Measurements from ENCODE around the gene SMIM13. TPM values are rescaled to one million over a fixed set of nuclear protein-coding genes. Genes with fewer than 3 reads are reported as not detected.
"Not testable (repeated sequence)": the region's sequence is repeated elsewhere in the genome, so short reads cannot be mapped to it uniquely, and the experiment has no call there.

The SMIM13 gene
- total RNA-seq, 4 donors from 2014 or later, result 5.7 to 33.8 (median 6.7) TPM

GRCh38 chr6:11083956-11084355 is 9.7 kb upstream of the SMIM13 start:
- Histone ChIP-seq H3K36me3 (no peaks in the 10 kb centered on the region), H3K4me3 (no peak overlapping the region), H3K27me3 (no peaks in the 10 kb centered on the region), H3K4me1 (no peaks in the 10 kb centered on the region), H3K9me3 (no peaks in the 10 kb centered on the region), H3K27ac (no peak overlapping the region)
- 93 to 96% methylated on average over 2 to 5 of the region's 5 CpGs for WGBS, 2 donors (ENCODE audit: low coverage in 1 of 2)
- intact Hi-C loops (cut with DNase I; ENCODE audit: low total_unique reads), result no loop called here
- no peak for DNase-seq
- TF ChIP-seq POLR2A (IDR thresholded peaks at IDR 0.05) (no peak), POLR2AphosphoS5 (IDR thresholded peaks at IDR 0.05) (no peak), EP300 (IDR thresholded peaks at IDR 0.05; ENCODE audit: low read depth) (no peak), CTCF (IDR thresholded peaks at IDR 0.05) (no peak)
- in situ Hi-C loops (cut with MboI; ENCODE audit: low pct_ligation_motif_present in 1 of 4, low pct_unique_long_range_greater_than_20kb in 1 of 4, low sequenced_read_pairs in 3 of 4), result no loop called here

GRCh38 chr6:11085758-11086435 is 7.7 kb upstream of the SMIM13 start:
- 61 to 62% methylated on average over 2 to 3 of the region's 3 CpGs for WGBS, 2 donors (ENCODE audit: low coverage in 1 of 2)

GRCh38 chr6:11087141-11087812 is 6.4 kb upstream of the SMIM13 start:
- in situ Hi-C loops (cut with MboI; ENCODE audit: low pct_ligation_motif_present in 1 of 4, low pct_unique_long_range_greater_than_20kb in 1 of 4, low sequenced_read_pairs in 3 of 4); H3K9me3 ChIP-seq; DNase-seq; H3K36me3 ChIP-seq; H3K4me1 ChIP-seq; H3K27me3 ChIP-seq; H3K27ac ChIP-seq; H3K4me3 ChIP-seq; intact Hi-C loops (cut with DNase I; ENCODE audit: low total_unique reads): not testable (repeated sequence)
- WGBS, 2 donors (ENCODE audit: low coverage in 1 of 2), result 86% methylated on average over 39 of the region's 47 CpGs; no CpG with 5 or more reads in 1 of the 2 donors

More at GRCh38 chr6:11085758-11086435, 7.7 kb upstream of the SMIM13 start:
- no peaks in the 10 kb centered on the region for H3K27me3 ChIP-seq
- DNase-seq, result no peak
- no peaks in the 10 kb centered on the region for H3K36me3 ChIP-seq
- no peak for TF ChIP-seq POLR2A (IDR thresholded peaks at IDR 0.05)
- TF ChIP-seq CTCF (IDR thresholded peaks at IDR 0.05), result no peak
- TF ChIP-seq POLR2AphosphoS5 (IDR thresholded peaks at IDR 0.05), result no peak
- no peak for TF ChIP-seq EP300 (IDR thresholded peaks at IDR 0.05; ENCODE audit: low read depth)
- no peaks in the 10 kb centered on the region for H3K4me1 ChIP-seq
- intact Hi-C loops (cut with DNase I; ENCODE audit: low total_unique reads) (no loop called here), in situ Hi-C loops (cut with MboI; ENCODE audit: low pct_ligation_motif_present in 1 of 4, low pct_unique_long_range_greater_than_20kb in 1 of 4, low sequenced_read_pairs in 3 of 4) (no loop called here)
- no peak overlapping the region for H3K4me3 ChIP-seq
- no peak overlapping the region for H3K27ac ChIP-seq
- no peaks in the 10 kb centered on the region for H3K9me3 ChIP-seq

GRCh38 chr6:11089695-11090094 is 3.9 kb upstream of the SMIM13 start:
- in situ Hi-C loops (cut with MboI; ENCODE audit: low pct_ligation_motif_present in 1 of 4, low pct_unique_long_range_greater_than_20kb in 1 of 4, low sequenced_read_pairs in 3 of 4) (no loop called here), intact Hi-C loops (cut with DNase I; ENCODE audit: low total_unique reads) (no loop called here)
- Histone ChIP-seq H3K4me3 (no peak overlapping the region), H3K4me1 (peaks cover 0 to 5% (median 3%) of the 10 kb centered on the region in 4 donors), H3K27me3 (no peaks in the 10 kb centered on the region), H3K36me3 (no peaks in the 10 kb centered on the region), H3K27ac (no peak overlapping the region), H3K9me3 (no peaks in the 10 kb centered on the region)
- TF ChIP-seq POLR2A (IDR thresholded peaks at IDR 0.05), result no peak
- no peak for TF ChIP-seq EP300 (IDR thresholded peaks at IDR 0.05; ENCODE audit: low read depth)
- no peak for TF ChIP-seq POLR2AphosphoS5 (IDR thresholded peaks at IDR 0.05)
- no peak for TF ChIP-seq CTCF (IDR thresholded peaks at IDR 0.05)
- no peak for DNase-seq
- 76% methylated on average over 1 of the region's 1 CpG; no CpG with 5 or more reads in 1 of the 2 donors for WGBS, 2 donors (ENCODE audit: low coverage in 1 of 2)

DNA sequence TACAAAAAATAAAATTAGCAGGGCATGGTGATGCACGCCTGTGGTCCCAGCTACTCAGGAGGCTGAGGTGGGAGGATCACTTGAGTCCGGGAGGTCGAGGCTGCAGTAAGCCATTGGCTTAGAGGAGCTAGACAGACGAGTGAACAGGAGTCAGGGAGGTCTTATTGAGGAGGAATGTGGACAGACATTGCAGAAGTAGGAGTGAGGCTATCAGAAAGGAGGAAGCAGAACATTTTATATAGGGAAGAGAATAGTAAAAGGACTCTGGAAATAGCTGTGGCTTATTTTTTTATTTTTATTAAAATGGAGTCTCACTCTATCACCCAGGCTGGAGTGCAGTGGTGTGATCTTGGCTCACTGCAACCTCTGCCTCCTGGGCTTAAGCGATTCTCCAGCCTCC is 2.5 kb upstream of the SMIM13 start:
- 80 to 91% methylated on average over 2 to 5 of the region's 5 CpGs for WGBS, 2 donors (ENCODE audit: low coverage in 1 of 2)
- H3K4me1 ChIP-seq, result peaks cover 4 to 20% (median 14%) of the 10 kb centered on the region in 4 donors
- H3K27ac ChIP-seq; DNase-seq; H3K36me3 ChIP-seq; H3K9me3 ChIP-seq; H3K4me3 ChIP-seq; intact Hi-C loops (cut with DNase I; ENCODE audit: low total_unique reads); in situ Hi-C loops (cut with MboI; ENCODE audit: low pct_ligation_motif_present in 1 of 4, low pct_unique_long_range_greater_than_20kb in 1 of 4, low sequenced_read_pairs in 3 of 4); H3K27me3 ChIP-seq: not testable (repeated sequence)

All from transverse colon (tissue), 4 donors.